Measurements from ENCODE around the gene CEP70.
"Not testable (repeated sequence)": the region's sequence is repeated elsewhere in the genome, so short reads cannot be mapped to it uniquely, and the experiment has no call there.

Gene CEP70

GRCh38 chr3:138594150-138594934 lies at the start of gene CEP70:
TSS of gene CEP70 (minus strand) at chr3:138594260. CDS start at chr3:138572927, 21,333 bp downstream.
- DNase-seq: peak; percentile 92

GRCh38 chr3:138642927-138643253 lies 48.8 kb upstream of the CEP70 start:
- DNase-seq: no peak

GRCh38 chr3:138642226-138642926 lies 48.3 kb upstream of the CEP70 start:
- DNase-seq: no peak

GRCh38 chr3:138640537-138640936 lies 46.5 kb upstream of the CEP70 start:
- DNase-seq: no peak

- DNase-seq: no peak
These were observed 44.6 kb upstream of the CEP70 start for GRCh38 chr3:138638641-138639040.

GRCh38 chr3:138629526-138629925 lies 35.5 kb upstream of the CEP70 start:
- no peak for DNase-seq

GRCh38 chr3:138625707-138626365 lies 31.8 kb upstream of the CEP70 start:
- DNase-seq: peak; percentile 48

GRCh38 chr3:138624518-138624917 lies 30.5 kb upstream of the CEP70 start:
- DNase-seq: no peak

GRCh38 chr3:138620431-138620830 lies 26.4 kb upstream of the CEP70 start:
- no peak for DNase-seq

GRCh38 chr3:138615462-138615861 lies 21.4 kb upstream of the CEP70 start:
- no peak for DNase-seq

GRCh38 chr3:138609898-138610266 lies 15.8 kb upstream of the CEP70 start:
- DNase-seq: no peak

- DNase-seq: peak; percentile 53
These were observed 14.5 kb upstream of the CEP70 start, which contains the start of gene FAIM for GRCh38 chr3:138608322-138609135. TSS of gene FAIM (plus strand) at chr3:138608771. CDS start at chr3:138619727, 10,956 bp downstream.

- not testable (repeated sequence) for DNase-seq
These were observed 10.1 kb upstream of the CEP70 start for GRCh38 chr3:138604106-138604595.

- DNase-seq: not testable (repeated sequence)
These were observed 7.6 kb upstream of the CEP70 start for GRCh38 chr3:138601661-138602060.

GRCh38 chr3:138600100-138600745 lies 6.2 kb upstream of the CEP70 start:
- DNase-seq: no peak

GRCh38 chr3:138598534-138598933 lies 4.5 kb upstream of the CEP70 start:
- DNase-seq: no peak

- not testable (repeated sequence) for DNase-seq
These were observed 3.3 kb upstream of the CEP70 start for GRCh38 chr3:138597186-138597976.

- DNase-seq: no peak
These were observed 1.0 kb upstream of the CEP70 start for GRCh38 chr3:138594935-138595610.

GRCh38 chr3:138593488-138594149 lies 441 bp downstream of the CEP70 start:
- peak; percentile 3 for DNase-seq

- no peak for DNase-seq
These were observed 2.7 kb downstream of the CEP70 start for GRCh38 chr3:138591392-138591791.
